ENCODE data around the gene CAPN11.

CAPN11 gene

GRCh38 chr6:44222486-44223318 is 64.1 kb downstream of the CAPN11 start (continued):
- peak; percentile 31; the same call in 1 of the 2 replicates for TF ChIP-seq SP7 (tag by site-specific recombination; IDR thresholded peaks at IDR 0.05)
- no peak for TF ChIP-seq GLI2 (tag by site-specific recombination; IDR thresholded peaks at IDR 0.05; ENCODE audit: borderline replicate concordance, low read depth)
- TF ChIP-seq ZSCAN16 (tag by site-specific recombination; IDR thresholded peaks at IDR 0.05), result no peak
- no peak for TF ChIP-seq ZNF580 (tag by site-specific recombination; IDR thresholded peaks at IDR 0.05)
- no peak for TF ChIP-seq ZNF140 (tag by site-specific recombination; IDR thresholded peaks at IDR 0.05)
- TF ChIP-seq ZIC2 (tag by site-specific recombination; IDR thresholded peaks at IDR 0.05), result no peak
- peak; percentile 84 for TF ChIP-seq EGR2 (tag by site-specific recombination; IDR thresholded peaks at IDR 0.05; ENCODE audit: low read depth)
- TF ChIP-seq ZNF114 (tag by site-specific recombination; IDR thresholded peaks at IDR 0.05), result no peak
- TF ChIP-seq TRIM28 (IDR thresholded peaks at IDR 0.05; ENCODE audit: borderline replicate concordance, low read length), result no peak
- no peak for TF ChIP-seq ZNF433 (tag by site-specific recombination; IDR thresholded peaks at IDR 0.05; ENCODE audit: low read depth)
- TF ChIP-seq ZBTB10 (tag by site-specific recombination; IDR thresholded peaks at IDR 0.05), result peak; percentile 69; the same call in 1 of the 2 replicates
- no peak for TF ChIP-seq ELK4 (IDR thresholded peaks at IDR 0.05; ENCODE audit: borderline replicate concordance, low read depth, low read length)
- TF ChIP-seq ZFP37 (tag by site-specific recombination; IDR thresholded peaks at IDR 0.05), result no peak
- no peak for TF ChIP-seq ZNF501 (tag by site-specific recombination; IDR thresholded peaks at IDR 0.05)
- no peak for TF ChIP-seq GLIS1 (tag by site-specific recombination; IDR thresholded peaks at IDR 0.05)
- no peak for TF ChIP-seq ZNF37A (tag by site-specific recombination; IDR thresholded peaks at IDR 0.05)
- no peak for TF ChIP-seq HOXA7 (CRISPR knock-in tag; IDR thresholded peaks at IDR 0.05; ENCODE audit: borderline replicate concordance)
- TF ChIP-seq ZNF610 (tag by site-specific recombination; IDR thresholded peaks at IDR 0.05; ENCODE audit: borderline replicate concordance), result peak; percentile 33; the same call in 1 of the 2 replicates
- no peak for TF ChIP-seq ATF2 (tag by site-specific recombination; IDR thresholded peaks at IDR 0.05; ENCODE audit: low read depth)
- no peak for TF ChIP-seq ZSCAN23 (tag by site-specific recombination; IDR thresholded peaks at IDR 0.05)
- peak; percentile 43; the same call in 1 of the 2 replicates for TF ChIP-seq ZNF366 (tag by site-specific recombination; conservative IDR thresholded peaks at IDR 0.05)
- TF ChIP-seq YY1 (tag by site-specific recombination; IDR thresholded peaks at IDR 0.05), result no peak
- no peak for TF ChIP-seq ZSCAN5A (tag by site-specific recombination; IDR thresholded peaks at IDR 0.05)
- no peak for TF ChIP-seq ZNF555 (tag by site-specific recombination; conservative IDR thresholded peaks at IDR 0.05)
- TF ChIP-seq PRDM1 (tag by site-specific recombination; IDR thresholded peaks at IDR 0.05), result no peak
- no peak for TF ChIP-seq ZNF830 (tag by site-specific recombination; IDR thresholded peaks at IDR 0.05; ENCODE audit: low read depth)
- TF ChIP-seq ZNF133 (tag by site-specific recombination; IDR thresholded peaks at IDR 0.05), result no peak
- TF ChIP-seq ZNF398 (tag by site-specific recombination; IDR thresholded peaks at IDR 0.05), result peak; percentile 46; the same call in 1 of the 2 replicates
- no peak for TF ChIP-seq ZNF768 (tag by site-specific recombination; IDR thresholded peaks at IDR 0.05)
- TF ChIP-seq BCL11B (tag by site-specific recombination; IDR thresholded peaks at IDR 0.05; ENCODE audit: low read depth), result no peak
- TF ChIP-seq ZNF335 (tag by site-specific recombination; conservative IDR thresholded peaks at IDR 0.05), result peak; percentile 68
- no peak for TF ChIP-seq ZNF571 (tag by site-specific recombination; IDR thresholded peaks at IDR 0.05)

All from HEK293 (cell line).